ENCODE measurements around the gene XCR1.

DNA sequence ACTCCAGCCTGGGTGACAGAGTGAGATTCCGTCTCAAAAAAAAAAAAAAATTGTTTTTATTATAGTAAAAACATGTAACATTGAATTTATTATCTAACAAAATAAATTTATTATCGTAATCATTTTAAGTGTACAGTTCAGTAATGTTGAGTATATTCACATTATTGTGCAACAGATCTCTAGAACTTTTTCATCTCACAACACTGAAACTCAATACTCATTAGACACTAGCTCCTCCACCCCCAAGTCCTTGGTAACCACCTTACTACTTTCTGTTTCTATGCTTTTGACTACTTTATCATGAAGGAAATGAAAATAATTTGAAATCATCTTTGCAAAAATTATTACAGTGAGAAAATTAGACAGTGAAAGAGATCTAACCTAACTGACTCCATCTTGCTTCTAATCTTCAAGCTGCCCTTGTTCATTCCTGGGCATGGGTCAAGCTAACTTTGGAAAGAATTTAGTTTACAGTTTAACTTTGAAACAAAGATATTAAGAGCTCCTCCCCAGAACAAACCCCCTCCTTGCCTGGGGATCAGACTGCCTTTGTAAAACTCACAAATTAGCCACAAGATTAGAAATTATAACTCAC is 16.7 kb downstream of the XCR1 start:
- TF ChIP-seq BRF2 (IDR thresholded peaks at IDR 0.05; ENCODE audit: borderline replicate concordance, insufficient read depth, insufficient read length) (no peak), CREB1 (IDR thresholded peaks at IDR 0.05) (no peak), CREB1 (CRISPR knock-in tag; IDR thresholded peaks at IDR 0.05) (no peak), ZNF699 (CRISPR knock-in tag; IDR thresholded peaks at IDR 0.05; ENCODE audit: insufficient replicate concordance) (no peak), GATA2 (CRISPR knock-in tag; IDR thresholded peaks at IDR 0.05) (no peak), NFYB (IDR thresholded peaks at IDR 0.05; ENCODE audit: extremely low read depth, insufficient read length) (no peak), OTX1 (CRISPR knock-in tag; IDR thresholded peaks at IDR 0.05) (no peak), MEF2D (tag; conservative IDR thresholded peaks at IDR 0.05; ENCODE audit: low read depth) (no peak), TAF1 (IDR thresholded peaks at IDR 0.05; ENCODE audit: control insufficient read depth, extremely low read depth, insufficient read depth, low read length, severe bottlenecking) (no peak), SRF (CRISPR knock-in tag; IDR thresholded peaks at IDR 0.05) (no peak), SMARCC2 (IDR thresholded peaks at IDR 0.05; ENCODE audit: low read depth) (no peak)
- TF ChIP-seq, protein P1, sequence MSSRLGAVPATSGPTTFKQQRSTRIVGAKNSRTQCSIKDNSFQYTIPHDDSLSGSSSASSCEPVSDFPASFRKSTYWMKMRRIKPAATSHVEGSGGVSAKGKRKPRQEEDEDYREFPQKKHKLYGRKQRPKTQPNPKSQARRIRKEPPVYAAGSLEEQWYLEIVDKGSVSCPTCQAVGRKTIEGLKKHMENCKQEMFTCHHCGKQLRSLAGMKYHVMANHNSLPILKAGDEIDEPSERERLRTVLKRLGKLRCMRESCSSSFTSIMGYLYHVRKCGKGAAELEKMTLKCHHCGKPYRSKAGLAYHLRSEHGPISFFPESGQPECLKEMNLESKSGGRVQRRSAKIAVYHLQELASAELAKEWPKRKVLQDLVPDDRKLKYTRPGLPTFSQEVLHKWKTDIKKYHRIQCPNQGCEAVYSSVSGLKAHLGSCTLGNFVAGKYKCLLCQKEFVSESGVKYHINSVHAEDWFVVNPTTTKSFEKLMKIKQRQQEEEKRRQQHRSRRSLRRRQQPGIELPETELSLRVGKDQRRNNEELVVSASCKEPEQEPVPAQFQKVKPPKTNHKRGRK (tag; IDR thresholded peaks at IDR 0.05): no peak

Data from K562 (cell line).